GM18858 (cell line): ENCODE data around the gene EIPR1.
A peak's percentile ranks its signal among the peaks of the same experiment; 100 is the strongest.

ENCODE experiments used
- ATAC-seq: cut with Tn5 transposase; IDR thresholded peaks from one replicate; pipeline ENCODE4 v1.9.1; 2021; ENCODE audit not compliant: unreplicated experiment

The EIPR1 gene

GRCh38 chr2:3223080-3223923 is 154.3 kb downstream of the EIPR1 start:
- peak; percentile 96 for ATAC-seq

DNA sequence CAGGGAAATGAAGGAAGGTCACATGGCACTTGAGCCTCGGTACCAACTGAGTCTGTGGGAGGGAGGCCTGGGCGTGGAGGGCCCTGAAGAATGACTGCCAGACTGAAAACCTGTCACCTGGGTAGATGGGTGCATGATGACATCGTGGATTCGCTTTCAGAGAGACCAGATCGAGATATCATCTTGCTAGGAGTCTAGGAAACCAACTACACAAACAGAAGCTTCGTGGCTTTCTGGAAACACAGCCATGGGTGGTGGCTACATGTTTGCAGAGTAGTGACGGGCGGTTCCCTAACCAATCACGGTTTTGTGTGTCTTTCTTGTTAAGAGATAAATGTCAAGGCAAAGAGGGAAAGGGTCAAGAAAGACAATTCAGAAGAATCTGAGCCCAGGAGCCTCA is 155.0 kb downstream of the EIPR1 start:
- peak; percentile 36 for ATAC-seq

DNA sequence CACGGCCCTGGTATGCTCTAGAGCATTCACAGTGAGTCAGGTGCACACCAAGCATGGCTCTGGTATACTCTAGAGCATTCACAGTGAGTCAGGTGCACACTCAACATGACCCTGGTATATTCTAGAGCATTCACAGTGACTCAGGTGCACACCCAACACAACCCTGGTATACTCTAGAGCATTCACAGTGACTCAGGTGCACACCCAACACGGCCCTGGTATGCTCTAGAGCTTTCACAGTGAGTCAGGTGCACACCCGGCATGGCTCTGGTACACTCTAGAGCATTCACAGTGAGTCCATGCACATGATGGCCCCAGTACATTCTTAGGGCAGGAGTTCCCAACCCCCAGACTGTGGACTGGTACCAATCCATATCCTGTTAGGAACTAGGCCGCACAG is 158.1 kb downstream of the EIPR1 start:
- no peak for ATAC-seq

DNA sequence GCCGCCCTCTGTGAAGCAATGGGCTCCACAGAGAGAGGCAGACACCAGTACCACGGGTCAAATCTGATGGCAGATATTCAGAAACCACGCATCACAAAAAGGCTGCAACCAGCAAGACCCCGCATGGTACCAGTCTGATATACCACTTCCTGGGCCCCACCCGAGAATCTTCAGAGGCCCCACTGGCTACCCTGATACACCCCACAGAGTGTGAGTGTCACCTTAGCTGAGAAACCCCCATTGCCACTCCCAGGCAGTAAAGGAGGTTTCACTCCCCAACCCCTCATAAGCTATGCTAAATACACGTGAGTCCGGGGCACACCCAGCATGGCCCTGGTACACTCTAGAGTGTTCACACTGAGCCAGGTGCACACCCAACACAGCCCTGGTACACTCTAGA is 160.0 kb downstream of the EIPR1 start:
- ATAC-seq, result no peak

GRCh38 chr2:3216841-3217495 is 160.7 kb downstream of the EIPR1 start:
- ATAC-seq, result no peak

DNA sequence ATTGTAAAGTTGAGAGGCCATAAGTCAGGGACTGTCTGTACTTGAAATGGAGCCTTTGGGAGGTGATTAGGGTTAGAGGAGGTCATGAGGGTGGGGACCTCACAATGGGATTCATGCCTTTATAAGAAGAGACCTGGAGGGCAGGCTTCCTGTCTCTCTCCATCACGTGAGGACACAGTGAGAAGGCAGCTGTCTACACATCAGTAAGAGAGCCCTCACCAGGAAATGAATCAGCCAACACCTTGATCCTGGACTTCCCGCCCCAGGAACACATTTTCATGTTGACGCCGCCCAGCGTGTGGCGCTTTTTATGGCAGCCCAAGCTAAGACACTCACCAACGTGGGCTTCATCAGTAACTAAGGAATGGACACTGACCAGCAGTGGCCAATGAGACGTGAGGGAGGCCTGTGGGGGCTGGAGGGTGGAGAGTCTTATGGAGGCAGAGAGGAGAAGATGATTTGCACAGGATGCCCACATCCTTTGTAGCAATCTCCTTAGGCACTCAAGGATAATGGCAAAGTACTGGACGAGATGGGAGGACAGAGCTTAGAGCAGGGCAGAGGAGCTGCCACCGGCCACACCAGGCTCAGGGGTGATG is 162.7 kb downstream of the EIPR1 start:
- no peak for ATAC-seq

DNA sequence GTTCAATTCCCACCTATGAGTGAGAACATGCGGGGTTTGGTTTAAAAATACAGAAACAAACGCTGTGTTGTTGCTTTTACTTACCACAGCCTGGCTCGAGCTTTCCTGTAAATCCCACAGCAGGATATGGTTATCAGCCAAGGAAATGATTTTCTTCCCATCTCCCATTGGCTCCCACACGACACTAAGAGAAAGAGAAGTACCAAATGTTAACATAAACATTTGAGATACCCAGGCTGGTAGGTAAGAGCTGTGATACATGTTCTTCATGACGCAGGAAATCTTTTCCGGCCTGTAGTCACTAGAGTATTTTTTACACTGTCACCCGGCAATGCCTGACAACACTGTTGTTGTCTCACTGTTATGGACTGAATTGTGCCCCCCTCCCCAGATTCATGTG is 163.6 kb downstream of the EIPR1 start:
- ATAC-seq, result no peak

- no peak for ATAC-seq
Observed at GRCh38 chr2:3212984-3213383, 164.6 kb downstream of the EIPR1 start.

DNA sequence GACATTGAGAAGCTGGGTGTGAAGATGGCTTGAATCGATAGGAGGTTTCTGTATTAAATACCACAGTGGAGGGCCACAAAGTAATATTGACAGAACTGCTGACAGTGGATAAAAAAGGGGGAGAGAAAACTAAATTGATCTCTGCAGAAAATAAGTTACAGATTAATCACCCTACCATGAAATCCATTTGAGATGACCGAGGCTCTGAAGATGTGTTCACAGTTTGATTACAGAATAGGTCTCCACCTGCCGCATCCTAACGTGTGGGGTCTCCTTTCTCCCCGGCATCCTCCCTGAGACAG is 165.6 kb downstream of the EIPR1 start:
- no peak for ATAC-seq

- ATAC-seq, result no peak
Observed at GRCh38 chr2:3211256-3212060, 166.2 kb downstream of the EIPR1 start.

DNA sequence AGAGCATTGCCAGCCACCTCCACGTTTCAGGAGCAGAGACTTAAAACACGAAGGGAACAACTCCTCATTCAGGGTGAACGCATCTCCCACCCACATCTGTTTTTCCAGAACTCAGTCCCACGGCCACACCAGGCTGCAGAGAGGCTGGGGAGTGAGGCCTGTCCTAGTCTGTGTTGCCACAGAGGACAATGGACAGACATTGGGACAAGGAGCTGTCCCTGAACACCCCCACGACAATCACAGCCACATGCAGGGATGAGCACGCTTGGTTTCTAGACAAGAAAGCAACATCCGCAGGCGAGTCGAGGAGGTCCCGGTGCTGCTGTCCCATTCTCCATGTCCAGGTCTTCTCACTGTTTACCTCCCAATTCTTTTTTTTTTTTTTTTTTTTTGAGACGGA is 167.4 kb downstream of the EIPR1 start:
- no peak for ATAC-seq

- no peak for ATAC-seq
Observed at GRCh38 chr2:3209258-3209657, 168.4 kb downstream of the EIPR1 start.

DNA sequence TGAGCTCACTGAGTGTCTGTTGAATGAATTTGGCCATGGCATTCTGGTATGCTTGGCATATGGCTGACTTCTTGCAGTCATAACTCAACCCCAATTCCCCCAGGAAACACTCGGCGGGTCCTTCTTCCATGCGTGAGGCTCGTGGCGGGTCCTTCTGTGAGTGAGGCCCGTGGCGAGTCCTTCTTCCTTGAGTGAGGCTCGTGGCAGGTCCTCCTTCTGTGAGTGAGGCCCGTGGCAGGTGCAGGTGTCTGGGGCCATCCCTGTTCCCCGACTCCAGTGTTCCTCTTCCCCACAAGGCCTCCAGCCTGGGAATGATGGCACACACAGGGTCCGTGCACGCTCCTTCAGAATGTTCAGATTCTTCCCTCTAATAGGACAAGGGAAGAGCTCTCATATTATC is 169.0 kb downstream of the EIPR1 start:
- ATAC-seq, result no peak

GRCh38 chr2:3208179-3208578 is 169.4 kb downstream of the EIPR1 start:
- no peak for ATAC-seq

- ATAC-seq, result no peak
Observed at GRCh38 chr2:3207091-3207491, 170.5 kb downstream of the EIPR1 start.

DNA sequence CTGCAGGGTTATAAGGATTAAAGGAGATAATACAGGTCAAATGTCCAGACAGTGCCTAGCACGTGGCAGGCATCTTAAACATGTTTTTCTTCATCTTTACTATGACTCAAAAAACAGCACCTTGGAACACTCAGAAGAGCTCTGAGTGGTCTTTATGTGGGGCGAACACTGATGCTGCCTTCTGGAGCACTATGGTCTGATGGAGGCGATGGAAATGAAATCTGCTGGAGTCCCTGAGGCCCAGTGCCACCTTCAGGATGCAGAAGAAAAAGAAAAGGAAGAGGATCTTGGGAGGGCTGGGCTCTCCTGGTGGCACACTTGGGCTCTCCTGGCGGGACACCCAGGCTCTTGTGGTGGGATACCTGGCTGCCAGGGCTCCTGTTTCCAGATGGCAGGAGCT is 171.8 kb downstream of the EIPR1 start:
- no peak for ATAC-seq

GRCh38 chr2:3204031-3204821 is 173.4 kb downstream of the EIPR1 start:
- ATAC-seq, result no peak

DNA sequence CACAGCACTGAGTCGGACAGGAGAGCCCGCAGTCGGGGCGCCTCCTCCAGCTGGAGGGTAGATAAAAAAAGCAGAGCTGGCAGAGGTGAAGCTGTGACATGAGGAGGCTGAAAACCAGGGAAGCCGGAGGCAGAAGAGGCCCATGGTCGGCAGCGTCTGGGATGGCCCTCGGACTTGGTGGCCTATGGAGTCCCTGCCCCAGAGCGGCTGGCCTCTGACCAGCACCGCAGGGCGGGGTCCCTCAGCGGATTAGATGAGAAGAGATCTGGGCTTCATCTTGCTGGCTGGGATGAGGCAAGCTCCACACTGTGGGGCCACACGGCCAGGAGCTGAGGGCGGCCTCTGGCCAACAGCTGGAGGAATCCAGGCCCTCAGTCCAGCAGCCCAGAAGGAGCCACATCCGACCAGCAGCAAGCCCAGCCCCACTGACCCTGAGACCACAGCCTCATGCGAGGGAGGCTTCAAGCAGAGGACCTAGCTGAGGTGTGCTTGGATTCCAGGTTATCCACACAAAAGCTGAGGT is 174.1 kb downstream of the EIPR1 start:
- no peak for ATAC-seq

GRCh38 chr2:3202926-3203325 is 174.7 kb downstream of the EIPR1 start:
- no peak for ATAC-seq

DNA sequence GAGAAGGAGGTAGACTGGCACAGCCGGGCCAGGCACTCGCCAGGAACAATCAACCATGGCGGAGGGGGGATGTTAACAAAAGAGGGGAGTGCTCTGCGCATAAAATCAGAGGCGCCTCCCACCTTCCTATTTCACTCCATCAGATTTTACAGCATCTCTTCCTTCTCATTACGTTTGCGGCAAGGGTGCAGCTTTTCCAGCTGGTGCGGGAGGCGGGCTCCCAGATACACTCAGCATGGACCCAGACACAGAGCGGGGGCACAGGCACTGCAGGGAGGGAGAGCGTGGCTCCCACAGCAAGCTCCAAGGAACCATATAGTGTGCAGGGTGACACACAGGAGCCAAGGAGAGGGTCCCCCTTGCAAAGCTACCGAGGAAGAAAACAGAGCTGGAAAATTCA is 176.3 kb downstream of the EIPR1 start:
- no peak for ATAC-seq
